ENCODE results near the gene LAMA3.

LAMA3 gene

GRCh38 chr18:23688528-23688927, 725 bp upstream of the LAMA3 start:
- peak overlapping the region; percentile 53 to 63 for H3K4me3 ChIP-seq (ENCODE audit: low read depth in 1 of 2, low read length in 2 of 2)
- no peak overlapping the region for H3K27ac ChIP-seq (ENCODE audit: low read depth, low read length)
- H3K27me3 ChIP-seq (ENCODE audit: control insufficient read depth in 1 of 2, insufficient read depth in 2 of 2, low read length in 2 of 2) = peaks cover 7 to 10% of the 10 kb centered on the region in 2 donors
- H3K9me3 ChIP-seq (ENCODE audit: control insufficient read depth in 1 of 2, low read length in 2 of 2) = no peaks in the 10 kb centered on the region
- H3K36me3 ChIP-seq (ENCODE audit: control insufficient read depth in 1 of 2, insufficient read depth in 2 of 2, low read length in 2 of 2) = no peaks in the 10 kb centered on the region
- peaks cover 6 to 7% of the 10 kb centered on the region in 2 donors for H3K4me1 ChIP-seq (ENCODE audit: control insufficient read depth in 1 of 2, insufficient read depth in 2 of 2, low read length in 2 of 2)
- no peak overlapping the region for H3K9ac ChIP-seq (ENCODE audit: low read depth in 1 of 2, low read length in 2 of 2)

GRCh38 chr18:23689616-23690504, 607 bp downstream of the LAMA3 start:
- no peaks in the 10 kb centered on the region for H3K36me3 ChIP-seq (ENCODE audit: control insufficient read depth in 1 of 2, insufficient read depth in 2 of 2, low read length in 2 of 2)
- H3K27ac ChIP-seq (ENCODE audit: low read depth, low read length) = no peak overlapping the region
- H3K4me1 ChIP-seq (ENCODE audit: control insufficient read depth in 1 of 2, insufficient read depth in 2 of 2, low read length in 2 of 2) = peaks cover 6 to 7% of the 10 kb centered on the region in 2 donors
- H3K27me3 ChIP-seq (ENCODE audit: control insufficient read depth in 1 of 2, insufficient read depth in 2 of 2, low read length in 2 of 2) = peaks cover 7 to 8% of the 10 kb centered on the region in 2 donors
- H3K9ac ChIP-seq (ENCODE audit: low read depth in 1 of 2, low read length in 2 of 2) = peak overlapping the region; percentile 10 to 54
- H3K9me3 ChIP-seq (ENCODE audit: control insufficient read depth in 1 of 2, low read length in 2 of 2) = no peaks in the 10 kb centered on the region
- peak overlapping the region; percentile 53 to 63 for H3K4me3 ChIP-seq (ENCODE audit: low read depth in 1 of 2, low read length in 2 of 2)

- H3K27me3 ChIP-seq (ENCODE audit: control insufficient read depth in 1 of 2, insufficient read depth in 2 of 2, low read length in 2 of 2) = peaks cover 7 to 8% of the 10 kb centered on the region in 2 donors
- no peaks in the 10 kb centered on the region for H3K9me3 ChIP-seq (ENCODE audit: control insufficient read depth in 1 of 2, low read length in 2 of 2)
- no peak overlapping the region for H3K9ac ChIP-seq (ENCODE audit: low read depth in 1 of 2, low read length in 2 of 2)
- no peaks in the 10 kb centered on the region for H3K36me3 ChIP-seq (ENCODE audit: control insufficient read depth in 1 of 2, insufficient read depth in 2 of 2, low read length in 2 of 2)
- H3K27ac ChIP-seq (ENCODE audit: low read depth, low read length) = no peak overlapping the region
- peak overlapping the region; percentile 53 to 63 for H3K4me3 ChIP-seq (ENCODE audit: low read depth in 1 of 2, low read length in 2 of 2)
- peaks cover 6 to 7% of the 10 kb centered on the region in 2 donors for H3K4me1 ChIP-seq (ENCODE audit: control insufficient read depth in 1 of 2, insufficient read depth in 2 of 2, low read length in 2 of 2)
Measured at GRCh38 chr18:23690505-23691068, 1.3 kb downstream of the LAMA3 start.

- Histone ChIP-seq H3K9ac (ENCODE audit: low read depth in 1 of 2, low read length in 2 of 2) (no peak overlapping the region), H3K27me3 (ENCODE audit: control insufficient read depth in 1 of 2, insufficient read depth in 2 of 2, low read length in 2 of 2) (peaks cover 2 to 4% of the 10 kb centered on the region in 2 donors), H3K36me3 (ENCODE audit: control insufficient read depth in 1 of 2, insufficient read depth in 2 of 2, low read length in 2 of 2) (no peaks in the 10 kb centered on the region), H3K4me1 (ENCODE audit: control insufficient read depth in 1 of 2, insufficient read depth in 2 of 2, low read length in 2 of 2) (peaks cover 4% of the 10 kb centered on the region in 2 donors), H3K4me3 (ENCODE audit: low read depth in 1 of 2, low read length in 2 of 2) (no peak overlapping the region), H3K9me3 (ENCODE audit: control insufficient read depth in 1 of 2, low read length in 2 of 2) (no peaks in the 10 kb centered on the region), H3K27ac (ENCODE audit: low read depth, low read length) (no peak overlapping the region)
Measured at GRCh38 chr18:23693846-23694245, 4.6 kb downstream of the LAMA3 start.

DNA sequence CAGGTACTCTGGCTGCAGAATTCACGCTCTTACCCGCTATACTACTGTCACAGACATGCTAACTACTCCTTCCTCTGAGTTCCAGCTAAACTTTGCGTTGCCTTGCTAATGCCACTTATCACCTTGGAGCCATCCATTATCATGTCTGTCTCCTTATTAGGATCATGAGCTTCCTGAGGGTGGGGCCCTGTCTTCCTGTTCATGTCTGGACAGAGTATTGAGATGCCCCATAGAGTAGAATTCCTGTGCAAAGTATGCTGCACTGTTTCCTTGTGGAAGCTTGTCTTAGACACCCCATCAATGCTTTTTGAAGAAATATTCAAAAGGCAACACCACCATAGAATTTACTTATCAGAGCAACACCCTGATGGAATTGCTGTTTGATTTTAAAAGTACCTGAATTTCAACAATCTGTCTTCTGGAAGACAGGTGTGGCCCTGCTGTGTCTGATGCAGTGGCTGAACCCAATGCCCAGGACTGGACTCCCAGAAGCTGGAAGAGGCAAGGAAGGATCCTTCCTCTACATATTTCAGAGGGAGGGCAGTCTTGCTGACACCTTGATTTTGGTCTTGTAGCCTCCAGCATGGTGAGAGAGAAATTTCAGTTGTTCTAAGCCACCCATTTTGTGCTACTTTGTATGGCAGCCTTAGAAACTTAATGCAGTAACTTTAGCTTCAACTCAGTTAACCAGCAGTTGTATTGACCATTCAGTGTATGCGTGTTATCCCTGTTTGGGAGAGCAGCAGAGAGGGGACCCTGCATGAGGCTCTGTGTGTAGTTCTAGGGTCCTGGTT, 5.6 kb downstream of the LAMA3 start:
- H3K4me3 ChIP-seq (ENCODE audit: low read depth in 1 of 2, low read length in 2 of 2) = no peak overlapping the region
- no peak overlapping the region for H3K27ac ChIP-seq (ENCODE audit: low read depth, low read length)

DNA sequence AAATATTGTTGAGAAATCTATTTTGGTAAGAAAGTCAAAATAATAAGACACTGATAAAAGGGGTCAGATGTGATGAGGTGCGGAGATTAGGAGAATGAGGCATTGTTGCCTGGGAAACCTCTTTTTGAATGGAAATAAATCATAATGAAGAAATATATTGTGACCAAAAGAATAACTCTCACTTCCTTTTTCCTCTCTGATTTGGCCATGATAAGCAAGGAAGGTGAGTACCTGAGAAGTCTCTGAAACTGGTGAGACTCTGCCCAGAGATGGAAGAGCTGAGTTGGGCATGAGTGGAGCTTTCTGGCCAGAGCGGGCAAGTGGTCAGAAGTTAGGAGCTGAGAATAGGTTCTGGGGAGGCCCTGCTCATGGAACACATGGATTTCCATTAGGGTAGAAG, 11.8 kb downstream of the LAMA3 start:
- H3K9ac ChIP-seq (ENCODE audit: low read depth in 1 of 2, low read length in 2 of 2) = no peak overlapping the region
- no peaks in the 10 kb centered on the region for H3K27me3 ChIP-seq (ENCODE audit: control insufficient read depth in 1 of 2, insufficient read depth in 2 of 2, low read length in 2 of 2)
- no peak overlapping the region for H3K4me3 ChIP-seq (ENCODE audit: low read depth in 1 of 2, low read length in 2 of 2)

More for the DNA sequence above, 5.6 kb downstream of the LAMA3 start:
- H3K27me3 ChIP-seq (ENCODE audit: control insufficient read depth in 1 of 2, insufficient read depth in 2 of 2, low read length in 2 of 2) = no peaks in the 10 kb centered on the region
- no peaks in the 10 kb centered on the region for H3K36me3 ChIP-seq (ENCODE audit: control insufficient read depth in 1 of 2, insufficient read depth in 2 of 2, low read length in 2 of 2)
- no peaks in the 10 kb centered on the region for H3K4me1 ChIP-seq (ENCODE audit: control insufficient read depth in 1 of 2, insufficient read depth in 2 of 2, low read length in 2 of 2)
- no peak overlapping the region for H3K9ac ChIP-seq (ENCODE audit: low read depth in 1 of 2, low read length in 2 of 2)
- H3K9me3 ChIP-seq (ENCODE audit: control insufficient read depth in 1 of 2, low read length in 2 of 2) = no peaks in the 10 kb centered on the region

GRCh38 chr18:23701544-23702064, 12.4 kb downstream of the LAMA3 start:
- Histone ChIP-seq H3K4me1 (ENCODE audit: control insufficient read depth in 1 of 2, insufficient read depth in 2 of 2, low read length in 2 of 2) (no peaks in the 10 kb centered on the region), H3K4me3 (ENCODE audit: low read depth in 1 of 2, low read length in 2 of 2) (no peak overlapping the region), H3K27me3 (ENCODE audit: control insufficient read depth in 1 of 2, insufficient read depth in 2 of 2, low read length in 2 of 2) (no peaks in the 10 kb centered on the region), H3K9ac (ENCODE audit: low read depth in 1 of 2, low read length in 2 of 2) (no peak overlapping the region), H3K9me3 (ENCODE audit: control insufficient read depth in 1 of 2, low read length in 2 of 2) (no peaks in the 10 kb centered on the region), H3K36me3 (ENCODE audit: control insufficient read depth in 1 of 2, insufficient read depth in 2 of 2, low read length in 2 of 2) (no peaks in the 10 kb centered on the region), H3K27ac (ENCODE audit: low read depth, low read length) (no peak overlapping the region)

More for the DNA sequence above, 11.8 kb downstream of the LAMA3 start:
- Histone ChIP-seq H3K27ac (ENCODE audit: low read depth, low read length) (no peak overlapping the region), H3K9me3 (ENCODE audit: control insufficient read depth in 1 of 2, low read length in 2 of 2) (no peaks in the 10 kb centered on the region), H3K4me1 (ENCODE audit: control insufficient read depth in 1 of 2, insufficient read depth in 2 of 2, low read length in 2 of 2) (no peaks in the 10 kb centered on the region), H3K36me3 (ENCODE audit: control insufficient read depth in 1 of 2, insufficient read depth in 2 of 2, low read length in 2 of 2) (no peaks in the 10 kb centered on the region)

GRCh38 chr18:23702606-23703005, 13.4 kb downstream of the LAMA3 start:
- Histone ChIP-seq H3K27ac (ENCODE audit: low read depth, low read length) (no peak overlapping the region), H3K36me3 (ENCODE audit: control insufficient read depth in 1 of 2, insufficient read depth in 2 of 2, low read length in 2 of 2) (no peaks in the 10 kb centered on the region), H3K27me3 (ENCODE audit: control insufficient read depth in 1 of 2, insufficient read depth in 2 of 2, low read length in 2 of 2) (no peaks in the 10 kb centered on the region), H3K4me3 (ENCODE audit: low read depth in 1 of 2, low read length in 2 of 2) (no peak overlapping the region), H3K9ac (ENCODE audit: low read depth in 1 of 2, low read length in 2 of 2) (no peak overlapping the region), H3K4me1 (ENCODE audit: control insufficient read depth in 1 of 2, insufficient read depth in 2 of 2, low read length in 2 of 2) (no peaks in the 10 kb centered on the region), H3K9me3 (ENCODE audit: control insufficient read depth in 1 of 2, low read length in 2 of 2) (peaks cover 5% of the 10 kb centered on the region in 2 donors)

DNA sequence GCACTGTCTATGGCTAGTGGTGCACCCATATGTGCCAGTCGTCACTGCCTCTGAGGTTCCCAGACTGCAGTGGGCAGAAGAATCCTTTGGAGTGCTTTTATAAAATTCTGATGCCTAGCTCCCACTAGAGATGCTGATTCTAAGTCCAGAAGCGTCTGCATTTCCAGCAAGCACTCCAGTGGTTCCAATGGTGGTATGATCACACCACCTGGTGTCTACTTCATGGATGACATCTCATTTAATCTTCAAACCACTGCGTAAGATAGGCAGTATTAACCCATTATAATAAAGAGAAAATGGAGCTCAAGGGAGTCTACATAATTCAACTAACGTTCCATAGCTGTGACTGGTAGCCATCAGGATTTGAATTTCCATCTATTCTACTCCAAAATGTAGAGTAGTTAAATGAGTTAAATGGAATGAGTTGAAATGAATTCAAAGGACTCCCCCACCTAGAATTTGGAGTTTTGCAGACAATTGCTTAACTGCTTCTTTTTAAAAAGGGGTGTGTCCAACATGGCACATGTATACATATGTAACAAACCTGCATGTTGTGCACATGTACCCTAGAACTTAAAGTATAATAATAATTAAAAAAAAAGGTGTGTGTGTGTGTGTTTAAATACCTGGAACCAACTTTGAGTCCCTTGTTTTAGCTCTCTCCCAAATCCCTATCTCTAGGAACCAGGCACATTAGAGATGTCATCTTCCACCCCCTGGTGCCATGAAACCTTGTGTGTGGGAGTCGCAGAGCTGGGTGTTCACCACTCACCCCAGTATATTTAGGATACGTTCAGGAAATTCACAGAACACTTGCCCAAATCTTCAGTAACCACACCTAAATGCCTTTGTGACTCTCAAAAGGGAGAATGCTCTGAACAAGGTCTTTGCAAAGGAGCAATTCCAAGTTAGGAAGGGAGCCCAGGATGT, 14.1 kb downstream of the LAMA3 start:
- no peak overlapping the region for H3K9ac ChIP-seq (ENCODE audit: low read depth in 1 of 2, low read length in 2 of 2)
- H3K36me3 ChIP-seq (ENCODE audit: control insufficient read depth in 1 of 2, insufficient read depth in 2 of 2, low read length in 2 of 2) = no peaks in the 10 kb centered on the region
- no peaks in the 10 kb centered on the region for H3K27me3 ChIP-seq (ENCODE audit: control insufficient read depth in 1 of 2, insufficient read depth in 2 of 2, low read length in 2 of 2)
- no peak overlapping the region for H3K4me3 ChIP-seq (ENCODE audit: low read depth in 1 of 2, low read length in 2 of 2)
- H3K4me1 ChIP-seq (ENCODE audit: control insufficient read depth in 1 of 2, insufficient read depth in 2 of 2, low read length in 2 of 2) = no peaks in the 10 kb centered on the region
- H3K9me3 ChIP-seq (ENCODE audit: control insufficient read depth in 1 of 2, low read length in 2 of 2) = peaks cover 5% of the 10 kb centered on the region in 2 donors
- no peak overlapping the region for H3K27ac ChIP-seq (ENCODE audit: low read depth, low read length)

Data from duodenal mucosa (tissue), 2 donors.